ENCODE measurements around the gene EEIG1. TPM values are rescaled to one million over a fixed set of nuclear protein-coding genes. Genes with fewer than 3 reads are reported as not detected.

Gene EEIG1
- total and polyA plus RNA-seq, 2 of the 4 experiments (the other 2 are of a cell fraction), result 1.1 to 23.2 TPM

GRCh38 chr9:128001151-128001778, 20.5 kb upstream of the EEIG1 start:
- Histone ChIP-seq H3K56ac (ENCODE audit: extremely low read depth, insufficient read depth, low read length) (peak overlapping the region; percentile 62; the same call in 1 of the 2 replicates), H3K79me1 (ENCODE audit: low read depth in 1 of 2, low read length in 2 of 2) (no peaks in the 10 kb centered on the region), H3K4me3 (ENCODE audit: insufficient read depth, low read depth, low read length) (no peak overlapping the region), H3K9ac (ENCODE audit: low read depth, low read length) (peak overlapping the region; percentile 39), H3K4me2 (ENCODE audit: low read depth, low read length) (no peak overlapping the region; the same call in 1 of the 2 replicates), H2AK9ac (replicated peaks; ENCODE audit: low read depth, low read length, poor library complexity) (peak overlapping the region; percentile 76), H4K5ac (ENCODE audit: low read depth, low read length) (peak overlapping the region; percentile 45), H3K27me3 (ENCODE audit: control insufficient read depth, insufficient read depth, low read length) (no peaks in the 10 kb centered on the region), H2AFZ (replicated peaks; ENCODE audit: low read length, poor library complexity) (peak overlapping the region; percentile 87), H3K9me3 (ENCODE audit: control insufficient read depth, insufficient read depth, low read length) (no peaks in the 10 kb centered on the region), H3K36me3 (ENCODE audit: control insufficient read depth, insufficient read depth, low read length) (no peaks in the 10 kb centered on the region), H4K8ac (ENCODE audit: low read depth in 2 of 2, low read length in 2 of 2) (peak overlapping the region; percentile 65 to 93), H2BK15ac (ENCODE audit: low read depth, low read length) (peak overlapping the region; percentile 79; the same call in 2 of the 3 replicates), H2AK5ac (ENCODE audit: low read depth, low read length) (peak overlapping the region; percentile 21; the same call in 1 of the 2 replicates), H4K20me1 (ENCODE audit: insufficient read depth, low read length) (no peaks in the 10 kb centered on the region), H4K91ac (ENCODE audit: insufficient read depth, low read depth, low read length) (peak overlapping the region; percentile 77), H2BK120ac (ENCODE audit: low read depth, low read length) (peak overlapping the region; percentile 73), H2BK5ac (ENCODE audit: low read depth, low read length, poor library complexity, severe bottlenecking) (peak overlapping the region; percentile 61), H3K23ac (ENCODE audit: low read depth, low read length) (peak overlapping the region; percentile 84), H3K9me1 (ENCODE audit: insufficient read depth, low read length) (peaks cover 7% of the 10 kb centered on the region), H2BK20ac (ENCODE audit: low read depth, low read length) (peak overlapping the region; percentile 85), H3K4ac (ENCODE audit: low read depth, low read length) (peak overlapping the region; percentile 87), H3K14ac (replicated peaks; ENCODE audit: low read depth, low read length) (peak overlapping the region; percentile 89), H3K27ac (ENCODE audit: insufficient read depth, low read length) (peak overlapping the region; percentile 71), H3K4me1 (ENCODE audit: control insufficient read depth, insufficient read depth, low read length) (peaks cover 9% of the 10 kb centered on the region), H3K18ac (ENCODE audit: low read depth, low read length) (peak overlapping the region; percentile 42)
- WGBS, 2 experiments (ENCODE audit: extremely low coverage in 2 of 2, insufficient read length in 1 of 2), result 13% methylated on average over 5 of the region's 10 CpGs; no CpG with 5 or more reads in 1 of the 2 experiments
- dilution Hi-C loops (cut with HindIII; ENCODE audit: low sequenced_read_pairs, unreplicated experiment) (no loop called here), in situ Hi-C loops (cut with MboI; ENCODE audit: low sequenced_read_pairs) (no loop called here), intact Hi-C loops (cut with micrococcal nuclease) (loop anchor here (5.0 kb wide), 1 partner anchor 36 kb away; no protein-coding TSS in a partner anchor)
- no peak for TF ChIP-seq MAFK (IDR thresholded peaks at IDR 0.05; ENCODE audit: low read depth, low read length)
- ChIA-PET CTCF (no interaction called here), POLR2A (ENCODE audit: unreplicated experiment) (interaction anchor here (0.6 kb wide), 1 partner anchor 78 kb away, joined by 14 read pairs; no protein-coding TSS in a partner anchor)
- BruUV-seq (replicated peaks), result no TSS peak
- DNase-seq (no peak), ATAC-seq (ENCODE audit: low read depth) (peak; percentile 41)
